ENCODE data around the gene TSC1. TPM values are rescaled to one million over a fixed set of nuclear protein-coding genes. Genes with fewer than 3 reads are reported as not detected.

The TSC1 gene
- total RNA-seq, 4 donors from 2014 or later, result 52.7 to 114 (median 66.7) TPM

- H3K27ac ChIP-seq, result no peak overlapping the region
- intact Hi-C loops (cut with DNase I), result no loop called here
- H3K4me1 ChIP-seq, result no peaks in the 10 kb centered on the region
- no peak for TF ChIP-seq POLR2A (IDR thresholded peaks at IDR 0.05)
- no peak for TF ChIP-seq CTCF (IDR thresholded peaks at IDR 0.05)
- no peaks in the 10 kb centered on the region for H3K27me3 ChIP-seq
- H3K9me3 ChIP-seq, result no peaks in the 10 kb centered on the region
- H3K4me3 ChIP-seq (replicated peaks in 1 of 3), result no peak overlapping the region
- 81 to 90% methylated on average over 2 of the region's 2 CpGs for WGBS, 2 donors
- H3K36me3 ChIP-seq, result no peaks in the 10 kb centered on the region
- no peak for DNase-seq
Observed at GRCh38 chr9:132955123-132955522, 10.7 kb upstream of the TSC1 start.

GRCh38 chr9:132949709-132950108 is 5.3 kb upstream of the TSC1 start:
- H3K36me3 ChIP-seq, result no peaks in the 10 kb centered on the region
- no peak overlapping the region for H3K4me3 ChIP-seq (replicated peaks in 1 of 3)
- TF ChIP-seq POLR2A (IDR thresholded peaks at IDR 0.05), result no peak
- TF ChIP-seq CTCF (IDR thresholded peaks at IDR 0.05), result no peak
- no peaks in the 10 kb centered on the region for H3K9me3 ChIP-seq
- WGBS, 2 donors, result 64 to 80% methylated on average over 4 of the region's 4 CpGs
- DNase-seq, result no peak
- no peak overlapping the region for H3K27ac ChIP-seq
- no peaks in the 10 kb centered on the region for H3K27me3 ChIP-seq
- peaks cover 4 to 5% of the 10 kb centered on the region in 2 donors for H3K4me1 ChIP-seq
- intact Hi-C loops (cut with DNase I), result no loop called here

- no peaks in the 10 kb centered on the region for H3K36me3 ChIP-seq
- no peaks in the 10 kb centered on the region for H3K9me3 ChIP-seq
- DNase-seq, result no peak
- peaks cover 6 to 8% of the 10 kb centered on the region in 2 donors for H3K4me1 ChIP-seq
- no peak overlapping the region for H3K27ac ChIP-seq
- H3K27me3 ChIP-seq, result no peaks in the 10 kb centered on the region
- TF ChIP-seq POLR2A (IDR thresholded peaks at IDR 0.05) (no peak), CTCF (IDR thresholded peaks at IDR 0.05) (no peak)
- intact Hi-C loops (cut with DNase I), result no loop called here
- no peak overlapping the region for H3K4me3 ChIP-seq (replicated peaks in 1 of 3)
- 88 to 89% methylated on average over 17 to 18 of the region's 18 CpGs for WGBS, 2 donors
Observed at GRCh38 chr9:132948482-132949050, 4.2 kb upstream of the TSC1 start.

GRCh38 chr9:132947756-132948155 is 3.3 kb upstream of the TSC1 start:
- DNase-seq, result peak in 1 of 2 donors; percentile 42
- no peaks in the 10 kb centered on the region for H3K36me3 ChIP-seq
- TF ChIP-seq POLR2A (IDR thresholded peaks at IDR 0.05) (peak in 1 of 2 donors; percentile 20), CTCF (IDR thresholded peaks at IDR 0.05) (no peak)
- intact Hi-C loops (cut with DNase I), result no loop called here
- H3K27me3 ChIP-seq, result no peaks in the 10 kb centered on the region
- no peaks in the 10 kb centered on the region for H3K9me3 ChIP-seq
- peaks cover 13 to 16% of the 10 kb centered on the region in 2 donors for H3K4me1 ChIP-seq
- no peak overlapping the region for H3K4me3 ChIP-seq (replicated peaks in 1 of 3)
- no peak overlapping the region for H3K27ac ChIP-seq
- 43 to 59% methylated on average over 8 of the region's 8 CpGs for WGBS, 2 donors

GRCh38 chr9:132946631-132947295 is 2.3 kb upstream of the TSC1 start:
- WGBS, 2 donors, result 93 to 95% methylated on average over 7 of the region's 7 CpGs
- Histone ChIP-seq H3K4me3 (replicated peaks in 1 of 3) (no peak overlapping the region), H3K9me3 (no peaks in the 10 kb centered on the region), H3K4me1 (peaks cover 13 to 21% of the 10 kb centered on the region in 2 donors), H3K27ac (no peak overlapping the region), H3K27me3 (no peaks in the 10 kb centered on the region), H3K36me3 (no peaks in the 10 kb centered on the region)
- TF ChIP-seq POLR2A (IDR thresholded peaks at IDR 0.05) (no peak), CTCF (IDR thresholded peaks at IDR 0.05) (no peak)
- DNase-seq, result no peak
- intact Hi-C loops (cut with DNase I), result no loop called here

All from thyroid gland (tissue), 4 donors.